ENCODE data around the gene TSPYL4.

The TSPYL4 gene

DNA sequence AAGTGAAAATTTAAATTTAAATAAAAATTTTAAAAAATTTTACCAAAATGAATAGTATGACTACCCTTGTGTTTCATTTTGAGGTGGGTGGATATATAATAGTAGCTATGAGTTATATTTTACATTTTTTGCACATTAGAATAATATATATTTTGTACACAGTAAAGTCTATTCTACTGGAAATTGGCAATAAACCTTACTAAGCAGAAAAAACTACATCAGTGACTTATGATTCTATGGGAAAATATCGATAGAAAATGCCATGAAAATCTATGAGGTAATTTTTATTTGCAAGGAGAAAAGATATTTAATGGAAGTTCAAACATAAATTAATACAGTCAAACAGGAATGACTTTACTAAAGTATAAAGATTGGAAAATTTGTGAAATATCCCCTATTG is 2.8 kb upstream of the TSPYL4 start:
- no peak for DNase-seq
- Mint-ChIP-seq H3K36me3 (ENCODE audit: low read depth) (peaks cover 46% of the 10 kb centered on the region), H3K27ac (no peak overlapping the region), H3K27me3 (ENCODE audit: low read depth, poor library complexity) (peaks cover 2% of the 10 kb centered on the region), H3K4me1 (peaks cover 5% of the 10 kb centered on the region), H3K4me3 (no peak overlapping the region), H3K9me3 (peaks cover 21% of the 10 kb centered on the region)
- TF ChIP-seq, protein P1, sequence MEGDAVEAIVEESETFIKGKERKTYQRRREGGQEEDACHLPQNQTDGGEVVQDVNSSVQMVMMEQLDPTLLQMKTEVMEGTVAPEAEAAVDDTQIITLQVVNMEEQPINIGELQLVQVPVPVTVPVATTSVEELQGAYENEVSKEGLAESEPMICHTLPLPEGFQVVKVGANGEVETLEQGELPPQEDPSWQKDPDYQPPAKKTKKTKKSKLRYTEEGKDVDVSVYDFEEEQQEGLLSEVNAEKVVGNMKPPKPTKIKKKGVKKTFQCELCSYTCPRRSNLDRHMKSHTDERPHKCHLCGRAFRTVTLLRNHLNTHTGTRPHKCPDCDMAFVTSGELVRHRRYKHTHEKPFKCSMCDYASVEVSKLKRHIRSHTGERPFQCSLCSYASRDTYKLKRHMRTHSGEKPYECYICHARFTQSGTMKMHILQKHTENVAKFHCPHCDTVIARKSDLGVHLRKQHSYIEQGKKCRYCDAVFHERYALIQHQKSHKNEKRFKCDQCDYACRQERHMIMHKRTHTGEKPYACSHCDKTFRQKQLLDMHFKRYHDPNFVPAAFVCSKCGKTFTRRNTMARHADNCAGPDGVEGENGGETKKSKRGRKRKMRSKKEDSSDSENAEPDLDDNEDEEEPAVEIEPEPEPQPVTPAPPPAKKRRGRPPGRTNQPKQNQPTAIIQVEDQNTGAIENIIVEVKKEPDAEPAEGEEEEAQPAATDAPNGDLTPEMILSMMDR (IDR thresholded peaks at IDR 0.05), result no peak

GRCh38 chr6:116255246-116255800 is 1.4 kb upstream of the TSPYL4 start:
- no peak overlapping the region for H3K27ac Mint-ChIP-seq
- no peak for DNase-seq
- H3K36me3 Mint-ChIP-seq (ENCODE audit: low read depth), result peaks cover 36% of the 10 kb centered on the region
- no peak overlapping the region for H3K4me3 Mint-ChIP-seq
- no peaks in the 10 kb centered on the region for H3K27me3 Mint-ChIP-seq (ENCODE audit: low read depth, poor library complexity)
- peaks cover 5% of the 10 kb centered on the region for H3K4me1 Mint-ChIP-seq
- TF ChIP-seq, protein P1 (IDR thresholded peaks at IDR 0.05), result no peak
- peaks cover 8% of the 10 kb centered on the region for H3K9me3 Mint-ChIP-seq

DNA sequence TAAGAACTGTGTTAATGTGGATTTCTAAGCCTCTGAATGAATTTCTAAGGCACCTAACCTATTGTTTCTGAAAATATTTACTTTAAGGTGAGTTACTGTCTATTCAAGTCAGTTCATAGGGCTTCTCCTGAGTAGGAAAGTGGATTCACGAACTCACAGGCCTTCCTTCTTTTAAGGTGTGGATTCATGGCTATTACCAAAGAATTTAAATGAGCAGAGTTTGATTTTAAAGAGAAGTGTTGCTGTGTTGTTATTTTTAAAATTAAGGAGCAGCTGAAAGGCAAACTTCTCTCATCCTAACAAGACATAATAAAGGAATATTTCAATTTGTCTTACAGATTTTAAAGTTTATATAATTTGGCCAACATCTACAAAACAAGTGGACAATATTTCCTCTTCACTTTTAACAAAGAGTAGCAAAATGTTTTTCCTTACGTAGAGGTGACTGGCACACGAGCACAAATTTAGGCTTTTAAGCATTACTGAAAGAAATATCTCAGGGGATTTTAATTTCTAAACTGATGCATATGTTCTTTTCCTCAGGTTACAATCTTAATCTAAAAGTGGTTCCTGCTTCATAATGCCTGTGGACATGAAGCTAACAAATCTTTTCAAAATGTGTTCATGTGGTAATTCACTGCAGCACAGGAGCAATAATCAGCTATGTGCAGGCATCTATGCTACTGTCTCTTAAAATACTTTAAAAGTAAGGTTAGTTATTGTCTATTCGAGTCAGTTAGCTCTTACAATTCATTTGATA is 602 bp upstream of the TSPYL4 start:
- Mint-ChIP-seq H3K4me1 (peaks cover 5% of the 10 kb centered on the region), H3K36me3 (ENCODE audit: low read depth) (peaks cover 31% of the 10 kb centered on the region), H3K4me3 (no peak overlapping the region), H3K27me3 (ENCODE audit: low read depth, poor library complexity) (no peaks in the 10 kb centered on the region), H3K27ac (no peak overlapping the region), H3K9me3 (peaks cover under 1% of the 10 kb centered on the region)
- DNase-seq, result no peak
- TF ChIP-seq, protein P1 (IDR thresholded peaks at IDR 0.05), result no peak

- Mint-ChIP-seq H3K36me3 (ENCODE audit: low read depth) (peaks cover 23% of the 10 kb centered on the region), H3K4me3 (no peak overlapping the region)
Observed at GRCh38 chr6:116253188-116253504, 729 bp downstream of the TSPYL4 start.

DNA sequence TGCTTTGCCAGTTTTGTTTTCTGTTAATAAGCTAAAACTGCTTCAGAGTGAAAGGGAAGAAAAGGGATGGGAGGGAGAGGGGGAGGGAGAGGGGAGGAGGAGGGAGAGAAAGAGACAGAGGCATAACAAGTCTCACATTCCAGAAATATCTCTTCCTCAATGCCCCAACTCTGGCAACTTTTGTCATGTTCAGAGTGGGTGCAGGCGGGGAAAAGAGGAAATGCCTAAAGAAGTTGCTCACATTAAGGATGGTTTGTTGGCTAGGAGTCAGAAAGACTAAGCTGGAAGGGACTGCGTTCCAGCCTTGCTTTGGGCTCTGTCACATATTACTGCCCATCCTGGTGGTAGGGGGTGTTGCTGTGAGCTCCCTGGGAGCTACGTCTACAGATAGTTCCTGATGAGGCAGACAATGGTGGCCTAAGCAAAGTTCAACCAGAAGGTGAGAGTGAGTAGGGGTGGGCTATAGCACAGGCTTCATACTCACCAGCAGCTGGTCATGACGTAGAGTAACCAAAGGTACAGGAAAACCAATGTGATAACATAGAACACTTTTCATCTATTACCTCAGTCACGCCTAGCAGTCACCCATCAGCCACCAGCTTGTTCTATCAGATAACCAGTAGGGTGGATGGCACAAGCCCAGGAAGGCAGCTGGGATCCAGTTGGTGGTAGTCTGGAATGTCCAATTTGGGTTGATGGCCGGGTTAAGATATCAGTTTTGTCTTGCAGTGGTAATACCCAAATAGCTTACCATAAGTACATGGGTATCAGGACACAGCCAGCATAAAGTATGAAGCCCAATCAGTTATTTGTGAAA is 2.1 kb downstream of the TSPYL4 start:
- Mint-ChIP-seq H3K27ac (no peak overlapping the region), H3K27me3 (ENCODE audit: low read depth, poor library complexity) (no peaks in the 10 kb centered on the region), H3K36me3 (ENCODE audit: low read depth) (peaks cover 14% of the 10 kb centered on the region), H3K4me1 (peaks cover 11% of the 10 kb centered on the region), H3K4me3 (no peak overlapping the region), H3K9me3 (no peaks in the 10 kb centered on the region)
- TF ChIP-seq, protein P1 (IDR thresholded peaks at IDR 0.05), result no peak
- DNase-seq, result no peak

More at GRCh38 chr6:116253188-116253504, 729 bp downstream of the TSPYL4 start:
- H3K4me1 Mint-ChIP-seq, result peaks cover 14% of the 10 kb centered on the region
- H3K27me3 Mint-ChIP-seq (ENCODE audit: low read depth, poor library complexity), result no peaks in the 10 kb centered on the region
- H3K9me3 Mint-ChIP-seq, result no peaks in the 10 kb centered on the region
- no peak overlapping the region for H3K27ac Mint-ChIP-seq
- no peak for DNase-seq
- TF ChIP-seq, protein P1 (IDR thresholded peaks at IDR 0.05), result no peak
